Subcutaneous abdominal adipose tissue (tissue), 5 donors: ENCODE results near the gene ANO10.

Experiments
- H3K27ac ChIP-seq: one replicate; pipeline ENCODE4 v1.7.0; 2013; ENCODE audit warnings: low read depth, mild to moderate bottlenecking, inconsistent platforms, low read length, moderate library complexity
- H3K27me3 ChIP-seq, 5 donors: one replicate each; pipeline ENCODE4 v1.7.0; 2013; ENCODE audit warnings: low read length in 5 of 5, inconsistent platforms in 1 of 5; ENCODE audit not compliant: control insufficient read depth in 5 of 5, insufficient read depth in 4 of 5
- H3K36me3 ChIP-seq, 5 donors: one replicate each; pipeline ENCODE4 v1.7.0; 2013; ENCODE audit warnings: low read length in 5 of 5; ENCODE audit not compliant: control insufficient read depth in 5 of 5, insufficient read depth in 5 of 5
- H3K4me1 ChIP-seq, 5 donors: one replicate each; pipeline ENCODE4 v1.7.0; 2013; ENCODE audit warnings: low read length in 5 of 5, mild to moderate bottlenecking in 3 of 5, moderate library complexity in 1 of 5; ENCODE audit not compliant: control insufficient read depth in 5 of 5, insufficient read depth in 5 of 5
- H3K4me3 ChIP-seq, 5 donors: one replicate each; pipeline ENCODE4 v1.7.0; 2013; ENCODE audit warnings: low read length in 5 of 5, low read depth in 1 of 5
- H3K9ac ChIP-seq, 5 donors: one replicate each; pipeline ENCODE4 v1.7.0; 2013; ENCODE audit warnings: low read length in 5 of 5, mild to moderate bottlenecking in 4 of 5, moderate library complexity in 3 of 5
- H3K9me3 ChIP-seq, 5 donors: one replicate each; pipeline ENCODE4 v1.7.0; 2013; ENCODE audit warnings: low read length in 5 of 5; ENCODE audit not compliant: control insufficient read depth in 5 of 5
- donor health status: healthy.
- donor health status: healthy.
- donor health status: healthy.
- donor health status: healthy.
- donor health status: healthy.

ANO10 gene

DNA sequence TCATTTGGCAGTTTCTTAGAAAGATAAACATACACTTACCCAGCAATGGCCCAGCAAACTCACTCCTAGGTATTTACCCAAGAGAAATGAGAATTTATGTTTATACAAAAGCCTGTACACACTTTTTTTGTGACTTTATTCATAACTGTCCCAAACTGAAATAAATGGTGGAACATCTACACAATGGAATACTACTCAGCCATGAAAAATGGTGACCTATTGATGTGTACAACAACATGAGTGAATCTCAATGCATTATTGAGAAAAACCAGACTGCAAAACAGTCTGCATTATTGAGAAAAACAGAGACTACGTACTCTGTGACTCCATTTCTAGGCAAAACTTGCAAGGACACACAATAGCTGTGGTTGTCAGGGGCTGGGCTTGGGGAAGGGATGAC lies 298.3 kb downstream of the ANO10 start:
- Histone ChIP-seq H3K9ac (no peak overlapping the region), H3K36me3 (no peaks in the 10 kb centered on the region), H3K27ac (no peak overlapping the region), H3K9me3 (no peaks in the 10 kb centered on the region), H3K4me3 (no peak overlapping the region), H3K27me3 (no peaks in the 10 kb centered on the region), H3K4me1 (peaks cover 9 to 83% (median 70%) of the 10 kb centered on the region in 5 donors)

- Histone ChIP-seq H3K27ac (peak overlapping the region; percentile 93), H3K36me3 (no peaks in the 10 kb centered on the region), H3K4me3 (no peak overlapping the region), H3K27me3 (peaks cover 0 to 4% (median 0%) of the 10 kb centered on the region in 5 donors), H3K9ac (peak overlapping the region in 1 of 5 donors; percentile 19), H3K9me3 (peaks cover 0 to 3% (median 0%) of the 10 kb centered on the region in 5 donors), H3K4me1 (peaks cover 17 to 74% (median 68%) of the 10 kb centered on the region in 5 donors)
These were observed 301.5 kb downstream of the ANO10 start for GRCh38 chr3:43320288-43320687.

DNA sequence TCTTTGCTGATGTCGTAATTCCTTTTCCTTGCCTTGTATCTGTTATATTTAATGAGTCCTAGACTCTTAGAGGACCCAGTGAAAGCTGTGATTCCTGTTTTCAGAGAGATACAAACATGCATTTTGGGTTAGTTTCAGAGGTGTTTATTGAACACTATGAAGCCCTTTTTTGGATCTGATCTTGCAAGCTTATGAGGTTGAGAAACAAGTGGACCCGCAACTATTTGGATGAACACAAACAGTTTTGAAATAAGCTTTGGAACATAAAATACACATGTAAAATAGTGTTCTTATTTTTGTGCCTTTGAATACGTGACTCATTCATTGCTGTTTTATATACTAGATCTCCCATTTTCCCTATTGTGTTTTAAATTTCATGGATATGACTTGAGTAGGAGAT lies 302.0 kb downstream of the ANO10 start:
- H3K9ac ChIP-seq = peak overlapping the region in 1 of 5 donors; percentile 32
- H3K4me1 ChIP-seq = peaks cover 17 to 76% (median 70%) of the 10 kb centered on the region in 5 donors
- no peak overlapping the region for H3K4me3 ChIP-seq
- H3K27me3 ChIP-seq = peaks cover 0 to 4% (median 0%) of the 10 kb centered on the region in 5 donors
- peak overlapping the region; percentile 93 for H3K27ac ChIP-seq
- no peaks in the 10 kb centered on the region for H3K36me3 ChIP-seq
- peaks cover 0 to 3% (median 0%) of the 10 kb centered on the region in 5 donors for H3K9me3 ChIP-seq

GRCh38 chr3:43319376-43319775 lies 302.4 kb downstream of the ANO10 start:
- peaks cover 0 to 4% (median 0%) of the 10 kb centered on the region in 5 donors for H3K27me3 ChIP-seq
- no peak overlapping the region for H3K4me3 ChIP-seq
- H3K9me3 ChIP-seq = peaks cover 0 to 3% (median 0%) of the 10 kb centered on the region in 5 donors
- peaks cover 17 to 74% (median 67%) of the 10 kb centered on the region in 5 donors for H3K4me1 ChIP-seq
- H3K9ac ChIP-seq = peak overlapping the region in 1 of 5 donors; percentile 32
- no peaks in the 10 kb centered on the region for H3K36me3 ChIP-seq
- H3K27ac ChIP-seq = peak overlapping the region; percentile 93

- peak overlapping the region; percentile 93 for H3K27ac ChIP-seq
- peaks cover 17 to 68% (median 64%) of the 10 kb centered on the region in 5 donors for H3K4me1 ChIP-seq
These were observed 304.1 kb downstream of the ANO10 start for GRCh38 chr3:43317461-43318316.

DNA sequence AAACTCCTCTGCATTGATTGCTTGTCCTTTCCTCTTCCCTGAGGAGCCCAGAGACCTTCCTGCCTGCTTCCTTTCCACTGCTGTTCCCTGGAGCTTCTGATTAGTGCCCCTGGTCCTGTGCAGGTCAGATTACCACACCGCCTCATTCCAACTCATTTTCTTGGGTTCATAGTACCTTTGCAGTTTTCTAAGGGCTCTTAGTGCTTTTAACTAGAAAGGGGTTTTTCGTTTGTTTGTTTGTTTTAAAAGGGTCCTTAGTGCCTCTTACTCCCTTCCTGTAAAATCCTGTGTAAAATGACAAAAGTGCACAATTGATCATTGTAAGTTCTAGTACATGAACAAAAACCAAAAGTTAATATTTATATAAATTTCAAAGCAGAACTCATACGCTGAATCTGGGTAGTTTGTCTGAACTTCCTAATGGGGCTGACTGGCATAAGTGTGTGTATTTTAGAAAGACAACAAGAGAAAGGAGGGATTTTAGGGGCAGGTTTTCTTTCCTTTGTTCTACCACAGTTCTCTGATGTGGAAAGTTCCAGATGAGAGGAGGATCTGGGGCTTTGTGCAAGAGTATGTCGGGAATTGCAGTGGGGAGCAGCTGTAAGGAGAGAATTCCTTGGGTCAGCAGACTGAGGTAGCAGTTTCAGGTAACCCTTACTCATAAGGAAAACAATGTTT lies 304.9 kb downstream of the ANO10 start:
- Histone ChIP-seq H3K27ac (peak overlapping the region; percentile 93), H3K4me1 (peaks cover 17 to 67% (median 63%) of the 10 kb centered on the region in 5 donors)

More at GRCh38 chr3:43317461-43318316, 304.1 kb downstream of the ANO10 start:
- peak overlapping the region in 4 of 5 donors; percentile 53 to 100 (median 60) for H3K9ac ChIP-seq
- H3K4me3 ChIP-seq = peak overlapping the region in 1 of 5 donors; percentile 43
- peaks cover 0 to 3% (median 0%) of the 10 kb centered on the region in 5 donors for H3K36me3 ChIP-seq
- H3K9me3 ChIP-seq = peaks cover 0 to 3% (median 0%) of the 10 kb centered on the region in 5 donors
- peaks cover 0 to 4% (median 0%) of the 10 kb centered on the region in 5 donors for H3K27me3 ChIP-seq

More for the DNA sequence above, 304.9 kb downstream of the ANO10 start:
- peak overlapping the region in 4 of 5 donors; percentile 53 to 100 (median 60) for H3K9ac ChIP-seq
- peaks cover 0 to 3% (median 0%) of the 10 kb centered on the region in 5 donors for H3K9me3 ChIP-seq
- H3K4me3 ChIP-seq = no peak overlapping the region
- peaks cover 0 to 4% (median 0%) of the 10 kb centered on the region in 5 donors for H3K27me3 ChIP-seq
- peaks cover 0 to 7% (median 0%) of the 10 kb centered on the region in 5 donors for H3K36me3 ChIP-seq
